ENCODE data around the gene NLGN3.

Gene NLGN3

GRCh38 chrX:71144651-71145050 is at the start of gene NLGN3:
Gene NLGN3, plus strand, starts transcription at chrX:71144841. Its CDS starts 2,909 bp downstream, at chrX:71147750.
- no peak for DNase-seq
- no peaks in the 10 kb centered on the region for H3K27me3 ChIP-seq (ENCODE audit: insufficient read depth, low read length, poor library complexity)

GRCh38 chrX:71095033-71095432 is 49.6 kb upstream of the NLGN3 start:
- Histone ChIP-seq H2AFZ (ENCODE audit: low read depth, low read length) (peak overlapping the region; percentile 83), H3K4me3 (ENCODE audit: low read depth in 1 of 2, low read length in 2 of 2) (peak overlapping the region; percentile 33 to 61; a peak in 3 of 4 replicates), H3K36me3 (ENCODE audit: insufficient read depth, low read length) (no peaks in the 10 kb centered on the region), H3K4me1 (ENCODE audit: insufficient read depth, low read length) (peaks cover 40% of the 10 kb centered on the region), H4K20me1 (ENCODE audit: insufficient read depth, low read length) (no peaks in the 10 kb centered on the region), H3K27me3 (ENCODE audit: insufficient read depth, low read length, poor library complexity) (no peaks in the 10 kb centered on the region), H3K79me2 (ENCODE audit: insufficient read depth, low read length) (peaks cover 9% of the 10 kb centered on the region), H3K4me2 (ENCODE audit: insufficient read depth, low read length) (peak overlapping the region; percentile 85), H3K27ac (ENCODE audit: low read length) (peak overlapping the region; percentile 77), H3K9ac (ENCODE audit: low read depth, low read length) (peak overlapping the region; percentile 57), H3K9me3 (ENCODE audit: insufficient read depth, low read length, severe bottlenecking) (no peaks in the 10 kb centered on the region)
- ATAC-seq (ENCODE audit: insufficient read depth, low read depth) (no peak), DNase-seq (no peak)
- TF ChIP-seq CTCF (IDR thresholded peaks at IDR 0.05; ENCODE audit: borderline replicate concordance, extremely low read depth, low read length, poor library complexity, severe bottlenecking) (no peak), EZH2 (IDR thresholded peaks at IDR 0.05; ENCODE audit: borderline replicate concordance, low read depth, low read length, severe bottlenecking) (no peak)

More at GRCh38 chrX:71144651-71145050, at the start of gene NLGN3:
- H3K4me2 ChIP-seq (ENCODE audit: insufficient read depth, low read length), result no peak within 1 kb of the TSS
- H3K4me1 ChIP-seq (ENCODE audit: insufficient read depth, low read length), result no peaks in the 10 kb centered on the region
- H3K9ac ChIP-seq (ENCODE audit: low read depth, low read length), result no peak within 1 kb of the TSS
- H3K27ac ChIP-seq (ENCODE audit: low read length), result no peak within 1 kb of the TSS
- no peaks in the 10 kb centered on the region for H4K20me1 ChIP-seq (ENCODE audit: insufficient read depth, low read length)
- no peak within 1 kb of the TSS for H3K4me3 ChIP-seq (ENCODE audit: low read depth in 1 of 2, low read length in 2 of 2)
- peaks cover 18% of the 10 kb centered on the region for H3K36me3 ChIP-seq (ENCODE audit: insufficient read depth, low read length)
- H2AFZ ChIP-seq (ENCODE audit: low read depth, low read length), result no peak within 1 kb of the TSS
- no peaks in the 10 kb centered on the region for H3K79me2 ChIP-seq (ENCODE audit: insufficient read depth, low read length)
- no peak for TF ChIP-seq CTCF (IDR thresholded peaks at IDR 0.05; ENCODE audit: borderline replicate concordance, extremely low read depth, low read length, poor library complexity, severe bottlenecking)
- TF ChIP-seq EZH2 (IDR thresholded peaks at IDR 0.05; ENCODE audit: borderline replicate concordance, low read depth, low read length, severe bottlenecking), result no peak
- H3K9me3 ChIP-seq (ENCODE audit: insufficient read depth, low read length, severe bottlenecking), result no peaks in the 10 kb centered on the region
- no peak; the same call in 2 of the 3 replicates for ATAC-seq (ENCODE audit: insufficient read depth, low read depth)

GRCh38 chrX:71095555-71095980 is 49.1 kb upstream of the NLGN3 start, which contains the start of gene FOXO4:
Gene FOXO4, plus strand, starts transcription at chrX:71095851. Its CDS starts 678 bp downstream, at chrX:71096529.
- H2AFZ ChIP-seq (ENCODE audit: low read depth, low read length), result peak within 1 kb of the TSS; percentile 83
- H3K27me3 ChIP-seq (ENCODE audit: insufficient read depth, low read length, poor library complexity), result no peaks in the 10 kb centered on the region
- ATAC-seq (ENCODE audit: insufficient read depth, low read depth), result peak; percentile 90
- peaks cover 9% of the 10 kb centered on the region for H3K79me2 ChIP-seq (ENCODE audit: insufficient read depth, low read length)
- H3K4me3 ChIP-seq (ENCODE audit: low read depth in 1 of 2, low read length in 2 of 2), result peak within 1 kb of the TSS; percentile 33 to 61; a peak in 3 of 4 replicates
- no peaks in the 10 kb centered on the region for H3K9me3 ChIP-seq (ENCODE audit: insufficient read depth, low read length, severe bottlenecking)
- peak; percentile 92 for DNase-seq
- H3K4me1 ChIP-seq (ENCODE audit: insufficient read depth, low read length), result peaks cover 40% of the 10 kb centered on the region
- TF ChIP-seq EZH2 (IDR thresholded peaks at IDR 0.05; ENCODE audit: borderline replicate concordance, low read depth, low read length, severe bottlenecking), result no peak
- TF ChIP-seq CTCF (IDR thresholded peaks at IDR 0.05; ENCODE audit: borderline replicate concordance, extremely low read depth, low read length, poor library complexity, severe bottlenecking), result no peak
- H3K4me2 ChIP-seq (ENCODE audit: insufficient read depth, low read length), result peak within 1 kb of the TSS; percentile 85
- peak within 1 kb of the TSS; percentile 57 for H3K9ac ChIP-seq (ENCODE audit: low read depth, low read length)
- peak within 1 kb of the TSS; percentile 77 for H3K27ac ChIP-seq (ENCODE audit: low read length)
- no peaks in the 10 kb centered on the region for H4K20me1 ChIP-seq (ENCODE audit: insufficient read depth, low read length)
- no peaks in the 10 kb centered on the region for H3K36me3 ChIP-seq (ENCODE audit: insufficient read depth, low read length)
